K562 (cell line): Measurements from ENCODE around the gene SFXN3. TPM values are rescaled to one million over a fixed set of nuclear protein-coding genes. Genes with fewer than 3 reads are reported as not detected.

Experiments used
- CHCHD3 ChIP-seq: fragments of 250-450 bp; sonication (Bioruptor Pico); IDR thresholded peaks from 2 replicates; pipeline ENCODE4 v2.1.2; 2022; ENCODE audit warnings: mild to moderate bottlenecking
- CHD4 ChIP-seq: fragments of 200-600 bp; sonication (generic); IDR thresholded peaks from 3 replicates; pipeline ENCODE4 v1.6.1; 2012; ENCODE audit warnings: low read depth, mild to moderate bottlenecking, mixed read lengths, low read length, inconsistent platforms; ENCODE audit not compliant: insufficient read depth, insufficient replicate concordance, poor library complexity, severe bottlenecking
- E2F1 ChIP-seq: sonication (generic); formaldehyde crosslinking; IDR thresholded peaks from 2 replicates; pipeline ENCODE4 v1.8.1; 2023; ENCODE audit warnings: mild to moderate bottlenecking, missing genetic modification reagents, moderate library complexity
- EP400 ChIP-seq: fragments of 450-650 bp; IDR thresholded peaks from 2 replicates; pipeline ENCODE4 v1.6.1; 2017; ENCODE audit warnings: antibody characterized with exemption, mild to moderate bottlenecking, moderate library complexity
- FIP1L1 ChIP-seq: fragments of 200-400 bp; formaldehyde crosslinking; IDR thresholded peaks from 2 replicates; pipeline ENCODE4 v1.6.1; 2018; ENCODE audit warnings: mild to moderate bottlenecking, low read depth, low read length; ENCODE audit not compliant: poor library complexity, severe bottlenecking
- FOXP1 ChIP-seq: sonication (generic); formaldehyde crosslinking; IDR thresholded peaks from 2 replicates; pipeline ENCODE4 v1.8.0; 2022; ENCODE audit warnings: mild to moderate bottlenecking, missing genetic modification reagents
- FOXP4 ChIP-seq: sonication (generic); formaldehyde crosslinking; IDR thresholded peaks from 2 replicates; pipeline ENCODE4 v1.8.0; 2022; ENCODE audit warnings: mild to moderate bottlenecking, missing genetic modification reagents, borderline replicate concordance
- HDAC3 ChIP-seq: fragments of 450-650 bp; IDR thresholded peaks from 2 replicates; pipeline ENCODE4 v1.6.1; 2018; ENCODE audit warnings: borderline replicate concordance, mild to moderate bottlenecking, moderate library complexity; ENCODE audit not compliant: partially characterized antibody
- JUND ChIP-seq, 2 experiments: IDR thresholded peaks; 2 replicates in 1 of 2; 3 replicates in 1 of 2; pipeline ENCODE4 v1.6.1; 2011; ENCODE audit warnings: borderline replicate concordance in 2 of 2, low read depth in 2 of 2, low read length in 2 of 2, improper control_type of control experiment in 1 of 2, missing biosample characterization in 1 of 2, missing genetic modification characterization in 1 of 2, missing genetic modification reagents in 1 of 2
- KDM1A ChIP-seq, 2 experiments: fragments of 450-650 bp; IDR thresholded peaks; 2 replicates each; pipeline ENCODE4 v1.6.1; 2016; ENCODE audit warnings: mild to moderate bottlenecking in 2 of 2
- MTA3 ChIP-seq: fragments of 450-650 bp; formaldehyde crosslinking; IDR thresholded peaks from 2 replicates; pipeline ENCODE4 v1.6.1; 2017; ENCODE audit warnings: mild to moderate bottlenecking, borderline replicate concordance
- MTF1 ChIP-seq: fragments of 250-450 bp; sonication (Bioruptor Pico); IDR thresholded peaks from 2 replicates; pipeline ENCODE4 v1.9.0; 2021; ENCODE audit warnings: moderate library complexity, mild to moderate bottlenecking, inconsistent platforms, borderline replicate concordance
- NFIC ChIP-seq: fragments of 450-650 bp; IDR thresholded peaks from 2 replicates; pipeline ENCODE4 v1.6.1; 2017; ENCODE audit warnings: mild to moderate bottlenecking, inconsistent platforms
- PHF8 ChIP-seq: fragments of 200-600 bp; sonication (generic); IDR thresholded peaks from 2 replicates; pipeline ENCODE4 v1.6.1; 2012; ENCODE audit warnings: mixed run types, mild to moderate bottlenecking, inconsistent platforms, low read length, moderate library complexity, borderline replicate concordance
- POLR2G ChIP-seq: fragments of 200-400 bp; formaldehyde crosslinking; IDR thresholded peaks from 2 replicates; pipeline ENCODE4 v1.6.1; 2017; ENCODE audit warnings: low read depth, mild to moderate bottlenecking, antibody characterized with exemption, low read length, moderate library complexity
- PRPF4 ChIP-seq: fragments of 200-400 bp; formaldehyde crosslinking; IDR thresholded peaks from one replicate; pipeline ENCODE4 v1.6.1; 2017; ENCODE audit warnings: low read length, low read depth, mild to moderate bottlenecking; ENCODE audit not compliant: insufficient read depth, poor library complexity, severe bottlenecking
- SETDB1 ChIP-seq: IDR thresholded peaks from one replicate; pipeline ENCODE4 v1.6.1; 2012; ENCODE audit warnings: low read length, control low read depth, inconsistent platforms
- SRSF3 ChIP-seq: fragments of 200-400 bp; formaldehyde crosslinking; IDR thresholded peaks from 2 replicates; pipeline ENCODE4 v1.6.1; 2016; ENCODE audit warnings: mild to moderate bottlenecking, low read length, moderate library complexity; ENCODE audit not compliant: insufficient read depth
- TAF15 ChIP-seq: fragments of 200-400 bp; formaldehyde crosslinking; IDR thresholded peaks from 2 replicates; pipeline ENCODE4 v1.6.1; 2017; ENCODE audit warnings: mild to moderate bottlenecking, low read depth, low read length, moderate library complexity
- THAP12 ChIP-seq: fragments of 250-450 bp; sonication (Bioruptor Pico); IDR thresholded peaks from 2 replicates; pipeline ENCODE4 v1.9.0; 2021; ENCODE audit warnings: mild to moderate bottlenecking, inconsistent platforms
- ZNF311 ChIP-seq: fragments of 250-450 bp; sonication (Bioruptor Pico); IDR thresholded peaks from 2 replicates; pipeline ENCODE4 v1.4.0; 2020; ENCODE audit warnings: mild to moderate bottlenecking, moderate library complexity
- polyA plus RNA-seq, 8 experiments: library from polyadenylated mRNA; depleted of rRNA in 4 of 8; stranded (reverse) in 5 of 8; unstranded in 3 of 8; fragments of >200 nt; fragmentation: Nextera tagmentation in 2 of 8; fragmentation: Illumina TruSeq in 1 of 8; extraction: Ambion mirVana in 2 of 8; extraction: Trizol in 1 of 8; gene quantifications; 2 replicates each; pipeline versions ENCODE4 v1.2.1 to v1.2.3, GENCODE V29; 2011 to 2014; ENCODE audit warnings: inconsistent platforms in 1 of 8, missing spikeins in 1 of 8
- total RNA-seq, 7 experiments: library from RNA; depleted of rRNA in 6 of 7; stranded (reverse); fragments of >200 nt in 6 of 7; fragmentation: Illumina TruSeq in 2 of 7; extraction: Trizol in 2 of 7; gene quantifications; 2 replicates each; pipeline versions ENCODE4 v1.2.1 to v1.2.3, GENCODE V29; 2011 to 2021; ENCODE audit warnings: low replicate concordance in 1 of 7

SFXN3 gene
- total and polyA plus RNA-seq, 9 of the 15 experiments (the other 6 are each of a cell fraction or from before 2014, with no cell fraction given) = 0.24 to 4.6 (median 0.86) TPM

GRCh38 chr10:101060951-101061623 is 30.1 kb downstream of the SFXN3 start (continued):
- TF ChIP-seq EP400 = peak; percentile 87
- TF ChIP-seq HDAC3 = no peak
- no peak for TF ChIP-seq TAF15
- TF ChIP-seq THAP12 = peak; percentile 19; the same call in 1 of the 2 replicates
- TF ChIP-seq FOXP4 (CRISPR knock-in tag) = no peak
- TF ChIP-seq POLR2G = peak; percentile 94
- no peak for TF ChIP-seq MTF1
- TF ChIP-seq FIP1L1 = peak; percentile 54
- TF ChIP-seq FOXP1 (CRISPR knock-in tag) = no peak
- peak; percentile 80 for TF ChIP-seq PRPF4
- no peak for TF ChIP-seq SETDB1
- 0 out of 2 replicates have a peak, but pooled peaks have one; percentile 14 for TF ChIP-seq JUND (IDR thresholded peaks at IDR 0.05; ENCODE audit: borderline replicate concordance, low read depth, low read length)
- TF ChIP-seq JUND (tag; IDR thresholded peaks at IDR 0.05; ENCODE audit: borderline replicate concordance, low read depth, low read length) = no peak
- no peak for TF ChIP-seq CHD4
- peak; percentile 72; the same call in 1 of the 2 replicates for TF ChIP-seq MTA3
- TF ChIP-seq ZNF311 = no peak
- no peak for TF ChIP-seq SRSF3
- TF ChIP-seq CHCHD3 (CRISPR knock-in tag) = no peak
- TF ChIP-seq PHF8 = peak; percentile 60; the same call in 1 of the 2 replicates
- no peak; the same call in 1 of the 2 replicates for TF ChIP-seq E2F1 (CRISPR knock-in tag)
- 0 out of 2 replicates have a peak, but pooled peaks have one; percentile 10 for TF ChIP-seq NFIC
- TF ChIP-seq KDM1A (IDR thresholded peaks at IDR 0.05) = peak in 1 of 2 experiments; percentile 50; a peak in 1 of 4 replicates
